Stimulated activated CD4-positive, alpha-beta T cell treated with anti-CD3 and anti-CD28 coated beads, Interleukin-4, amount 100 ng/mL, for 48 hours (primary cell): ENCODE measurements around the gene SINHCAF.
A peak's percentile ranks its signal among the peaks of the same experiment; 100 is the strongest.
"Not testable (repeated sequence)": the region's sequence is repeated elsewhere in the genome, so short reads cannot be mapped to it uniquely, and the experiment has no call there.

Experiments
- DNase-seq, 2 donors: peaks; one replicate each; pipeline ENCODE4 v3.0.0-alpha.2; 2020; ENCODE audit warnings: low read depth in 2 of 2

SINHCAF gene

GRCh38 chr12:31263661-31264060 is 62.3 kb downstream of the SINHCAF start:
- DNase-seq: no peak

GRCh38 chr12:31261744-31262143 is 64.2 kb downstream of the SINHCAF start:
- DNase-seq: no peak

- no peak for DNase-seq
Observed at GRCh38 chr12:31260840-31261239, 65.1 kb downstream of the SINHCAF start.

GRCh38 chr12:31259136-31259886 is 66.6 kb downstream of the SINHCAF start:
- no peak for DNase-seq

- DNase-seq: no peak
Observed at GRCh38 chr12:31257784-31258183, 68.2 kb downstream of the SINHCAF start.

GRCh38 chr12:31251707-31252611 is 74.0 kb downstream of the SINHCAF start:
- DNase-seq: not testable (repeated sequence)

GRCh38 chr12:31250179-31250578 is 75.8 kb downstream of the SINHCAF start:
- no peak for DNase-seq

GRCh38 chr12:31249356-31249755 is 76.6 kb downstream of the SINHCAF start:
- no peak for DNase-seq

GRCh38 chr12:31248815-31249214 is 77.1 kb downstream of the SINHCAF start:
- DNase-seq: no peak

GRCh38 chr12:31248337-31248736 is 77.6 kb downstream of the SINHCAF start:
- no peak for DNase-seq

- no peak for DNase-seq
Observed at GRCh38 chr12:31246470-31246850, 79.5 kb downstream of the SINHCAF start.

GRCh38 chr12:31245822-31246469 is 80.0 kb downstream of the SINHCAF start:
- DNase-seq: no peak

GRCh38 chr12:31242418-31242817 is 83.5 kb downstream of the SINHCAF start:
- not testable (repeated sequence) for DNase-seq

- DNase-seq: peak; percentile 50 to 56
Observed at GRCh38 chr12:31238764-31239387, 87.1 kb downstream of the SINHCAF start.

GRCh38 chr12:31238333-31238732 is 87.6 kb downstream of the SINHCAF start:
- not testable (repeated sequence) for DNase-seq

- no peak for DNase-seq
Observed at GRCh38 chr12:31236998-31237637, 88.8 kb downstream of the SINHCAF start.

GRCh38 chr12:31235868-31236395 is 90.0 kb downstream of the SINHCAF start:
- no peak for DNase-seq

GRCh38 chr12:31234955-31235867 is 90.7 kb downstream of the SINHCAF start:
- DNase-seq: no peak

- DNase-seq: no peak
Observed at GRCh38 chr12:31234053-31234840, 91.7 kb downstream of the SINHCAF start.
